K562 (cell line): ENCODE results near the gene CKS2.

ENCODE experiments used
- KDM5B ChIP-seq: fragments of 200-600 bp; sonication (generic); IDR thresholded peaks from 2 replicates; pipeline ENCODE4 v1.6.1; 2012; ENCODE audit warnings: low read depth, mild to moderate bottlenecking, moderate library complexity, low read length, control low read depth, inconsistent platforms; ENCODE audit not compliant: insufficient replicate concordance
- MEF2D ChIP-seq: conservative IDR thresholded peaks from 2 replicates; pipeline ENCODE4 v1.6.1; 2016; ENCODE audit warnings: low read depth, missing genetic modification characterization, missing compliant biosample characterization
- POLR2A ChIP-seq: fragments of 450-650 bp; conservative IDR thresholded peaks from 2 replicates; pipeline ENCODE4 v1.6.1; 2016
- TF ChIP-seq, protein P1 (sequence below): sonication (generic); formaldehyde crosslinking; IDR thresholded peaks from 2 replicates; pipeline ENCODE4 v1.5.0; 2020; ENCODE audit warnings: missing genetic modification reagents
- TF ChIP-seq, protein P2 (sequence below), 3 experiments: IDR thresholded peaks in 2 of 3; conservative IDR thresholded peaks in 1 of 3; 2 replicates each; pipeline ENCODE4 v1.5.1; 2011 to 2012; ENCODE audit warnings: low read length in 3 of 3, mild to moderate bottlenecking in 3 of 3, control low read depth in 2 of 3, improper control_type of control experiment in 1 of 3, inconsistent platforms in 1 of 3, low read depth in 1 of 3, mixed read lengths in 1 of 3, moderate library complexity in 1 of 3; ENCODE audit not compliant: insufficient read depth in 2 of 3

DNA sequence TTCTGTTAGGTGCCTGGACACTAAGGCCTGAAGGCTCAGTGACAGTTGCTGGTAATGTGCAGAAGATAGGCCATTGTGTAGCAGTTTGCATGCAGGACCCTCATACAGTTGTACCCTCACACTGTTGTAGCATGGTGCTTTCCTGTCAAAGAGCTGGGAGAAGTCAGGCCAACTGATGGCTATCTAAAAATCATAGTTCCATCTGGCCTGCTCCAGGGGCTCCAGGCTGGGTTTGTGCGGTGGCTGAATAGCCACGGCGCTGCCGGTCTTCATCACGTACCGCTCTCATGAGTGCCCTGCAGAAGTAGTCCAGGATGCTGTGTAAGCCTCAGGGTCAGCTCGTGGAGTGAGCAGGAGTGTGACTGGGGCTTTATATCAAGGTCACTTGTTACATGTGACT, 19.5 kb downstream of the CKS2 start:
- TF ChIP-seq KDM5B (no peak), MEF2D (tag) (no peak), POLR2A (no peak)
- TF ChIP-seq, protein P1, sequence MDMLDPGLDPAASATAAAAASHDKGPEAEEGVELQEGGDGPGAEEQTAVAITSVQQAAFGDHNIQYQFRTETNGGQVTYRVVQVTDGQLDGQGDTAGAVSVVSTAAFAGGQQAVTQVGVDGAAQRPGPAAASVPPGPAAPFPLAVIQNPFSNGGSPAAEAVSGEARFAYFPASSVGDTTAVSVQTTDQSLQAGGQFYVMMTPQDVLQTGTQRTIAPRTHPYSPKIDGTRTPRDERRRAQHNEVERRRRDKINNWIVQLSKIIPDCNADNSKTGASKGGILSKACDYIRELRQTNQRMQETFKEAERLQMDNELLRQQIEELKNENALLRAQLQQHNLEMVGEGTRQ, result no peak
- TF ChIP-seq, protein P2, sequence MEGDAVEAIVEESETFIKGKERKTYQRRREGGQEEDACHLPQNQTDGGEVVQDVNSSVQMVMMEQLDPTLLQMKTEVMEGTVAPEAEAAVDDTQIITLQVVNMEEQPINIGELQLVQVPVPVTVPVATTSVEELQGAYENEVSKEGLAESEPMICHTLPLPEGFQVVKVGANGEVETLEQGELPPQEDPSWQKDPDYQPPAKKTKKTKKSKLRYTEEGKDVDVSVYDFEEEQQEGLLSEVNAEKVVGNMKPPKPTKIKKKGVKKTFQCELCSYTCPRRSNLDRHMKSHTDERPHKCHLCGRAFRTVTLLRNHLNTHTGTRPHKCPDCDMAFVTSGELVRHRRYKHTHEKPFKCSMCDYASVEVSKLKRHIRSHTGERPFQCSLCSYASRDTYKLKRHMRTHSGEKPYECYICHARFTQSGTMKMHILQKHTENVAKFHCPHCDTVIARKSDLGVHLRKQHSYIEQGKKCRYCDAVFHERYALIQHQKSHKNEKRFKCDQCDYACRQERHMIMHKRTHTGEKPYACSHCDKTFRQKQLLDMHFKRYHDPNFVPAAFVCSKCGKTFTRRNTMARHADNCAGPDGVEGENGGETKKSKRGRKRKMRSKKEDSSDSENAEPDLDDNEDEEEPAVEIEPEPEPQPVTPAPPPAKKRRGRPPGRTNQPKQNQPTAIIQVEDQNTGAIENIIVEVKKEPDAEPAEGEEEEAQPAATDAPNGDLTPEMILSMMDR (IDR thresholded peaks at IDR 0.05 in 2 of 3, conservative IDR thresholded peaks at IDR 0.05 in 1 of 3; ENCODE audit: insufficient read depth in 2 of 3, low read depth in 1 of 3, low read length in 3 of 3), result no peak
